Left lung (tissue), 14 donors: ENCODE data around the gene MYO7A. TPM values are rescaled to one million over a fixed set of nuclear protein-coding genes. Genes with fewer than 3 reads are reported as not detected.

ENCODE experiments used
- ATAC-seq: fragments of 200-7000 bp; cut with Tn5 transposase; one replicate; pipeline ENCODE4 v1.9.1; 2020; ENCODE audit warnings: moderate library complexity
- DNase-seq, 4 donors: peaks; one replicate each; pipeline ENCODE4 v3.0.0-alpha.2; 2013 to 2020
- H3K27ac ChIP-seq, 2 donors: fragments of 200-600 bp; sonication (generic) in 1 of 2; one replicate each; pipeline versions ENCODE4 v1.5.0 to v1.8.0; 2020 to 2021
- H3K27me3 ChIP-seq, 2 donors: fragments of 200-600 bp; sonication (generic) in 1 of 2; one replicate each; pipeline versions ENCODE4 v1.5.0 to v1.8.0; 2020 to 2021
- H3K36me3 ChIP-seq, 2 donors: fragments of 200-600 bp; sonication (generic) in 1 of 2; one replicate each; pipeline versions ENCODE4 v1.5.0 to v1.8.0; 2020 to 2021
- H3K4me1 ChIP-seq, 2 donors: fragments of 200-600 bp; one replicate each; pipeline ENCODE4 v1.8.0; 2021
- H3K4me3 ChIP-seq, 2 donors: fragments of 200-600 bp; sonication (generic) in 1 of 2; one replicate each; pipeline versions ENCODE4 v1.5.0 to v1.8.0; 2020 to 2021; ENCODE audit warnings: mild to moderate bottlenecking in 1 of 2
- H3K9me3 ChIP-seq, 2 donors: fragments of 200-600 bp; sonication (generic) in 1 of 2; one replicate each; pipeline versions ENCODE4 v1.5.0 to v1.8.0; 2020 to 2021
- CTCF ChIP-seq, 2 donors: fragments of 200-600 bp; sonication (generic) in 1 of 2; IDR thresholded peaks; one replicate each; pipeline versions ENCODE4 v1.5.0 to v1.8.0; 2021; ENCODE audit warnings: antibody characterized with exemption in 2 of 2
- intact Hi-C, 2 donors: fragments of 100-400 bp; cut with DNase I; formaldehyde crosslinking; loops; one replicate each; pipeline versions ENCODE4 v1.11.2 to v1.14.2; 2022
- long read RNA-seq, 12 donors: library from polyadenylated mRNA in 2 of 12; unstranded in 2 of 12; transcript quantifications; one replicate each; pipeline ENCODE4 v2.0.0 and lab custom pipeline, GENCODE V29; 2019 to 2026
- polyA plus RNA-seq, 6 donors: library from polyadenylated mRNA; unstranded; fragments of 120-200 nt; gene quantifications; one replicate each; pipeline ENCODE4 v1.2.1, GENCODE V29; 2013; ENCODE audit not compliant: insufficient read length in 6 of 6
- total RNA-seq, 2 donors: library from RNA; stranded (reverse); fragmentation: NEBNext Ultra II Directional; extraction: Animal tissue kit (Norgen Biotek cat#: 25700); gene quantifications; one replicate each; pipeline ENCODE4 v1.2.1, GENCODE V29; 2021
- donor health status: DM: no; HTN: yes; CAD: no.
- donor health status: DM: no; HTN: no; CAD: no.

The MYO7A gene
- total RNA-seq (10 to 100 TPM in 1 of 2 donors, 1 to 10 TPM in 1; 4.8 to 13.5 TPM), polyA plus RNA-seq (1 to 10 TPM; 5.2 to 6.5 (median 5.8) TPM)
- long read RNA-seq, donor 1, result 0 reads
- long read RNA-seq, donor 2, result 0 reads
- long read RNA-seq, donor 3, result 0 reads
- long read RNA-seq, donor 4, result 0 reads
- long read RNA-seq, donor 5, result 0 reads
- long read RNA-seq, donor 6, result 0 reads
- long read RNA-seq, donor 7, result 0 reads
- long read RNA-seq, donor 8, result 0 reads
- long read RNA-seq, donor 9, result 0 reads
- long read RNA-seq, donor 10, partial matches to known transcripts, result 4 of 4 reads
- long read RNA-seq, donor 10, other reads (novel, unspliced or antisense), result 0 of 4 reads
- long read RNA-seq, donor 11, result 0 reads
- long read RNA-seq, donor 12, result 0 reads

GRCh38 chr11:77127920-77128691 is at the start of gene MYO7A:
TSS of gene MYO7A (plus strand) at chr11:77128246. CDS start at chr11:77130635, 2,389 bp downstream.
- Histone ChIP-seq H3K27me3 (peaks cover 0 to 28% of the 10 kb centered on the region in 2 donors), H3K36me3 (no peaks in the 10 kb centered on the region), H3K4me3 (peak within 1 kb of the TSS; percentile 9 to 19), H3K4me1 (peaks cover 16% of the 10 kb centered on the region in 2 donors), H3K27ac (no peak within 1 kb of the TSS), H3K9me3 (no peaks in the 10 kb centered on the region)
- DNase-seq (peak in 3 of 4 donors; percentile 64 to 82 (median 76)), ATAC-seq (peak; percentile 81)
- intact Hi-C loops, result loop anchor here in 1 of 2 donors (5.0 kb wide), 1 partner anchor 59 kb away; no protein-coding TSS in a partner anchor
- no peak for TF ChIP-seq CTCF (IDR thresholded peaks at IDR 0.05)

- intact Hi-C loops, result no loop called here
- no peak for ATAC-seq
Observed at GRCh38 chr11:77079666-77080065, 48.4 kb upstream of the MYO7A start.

GRCh38 chr11:77080643-77081210 is 47.3 kb upstream of the MYO7A start:
- no peak overlapping the region for H3K4me3 ChIP-seq
- H3K27ac ChIP-seq, result no peak overlapping the region
- DNase-seq, result peak in 1 of 4 donors; percentile 21
- H3K27me3 ChIP-seq, result no peaks in the 10 kb centered on the region
- no peak for ATAC-seq
- H3K36me3 ChIP-seq, result no peaks in the 10 kb centered on the region
- no peak for TF ChIP-seq CTCF (IDR thresholded peaks at IDR 0.05)
- intact Hi-C loops, result no loop called here
- no peaks in the 10 kb centered on the region for H3K9me3 ChIP-seq
- peaks cover 5 to 13% of the 10 kb centered on the region in 2 donors for H3K4me1 ChIP-seq

More at GRCh38 chr11:77079666-77080065, 48.4 kb upstream of the MYO7A start:
- Histone ChIP-seq H3K4me3 (no peak overlapping the region), H3K4me1 (peaks cover 5 to 16% of the 10 kb centered on the region in 2 donors), H3K36me3 (no peaks in the 10 kb centered on the region), H3K9me3 (no peaks in the 10 kb centered on the region), H3K27ac (no peak overlapping the region), H3K27me3 (no peaks in the 10 kb centered on the region)
- no peak for TF ChIP-seq CTCF (IDR thresholded peaks at IDR 0.05)
- no peak for DNase-seq

- Histone ChIP-seq H3K27ac (no peak overlapping the region), H3K36me3 (no peaks in the 10 kb centered on the region), H3K9me3 (no peaks in the 10 kb centered on the region), H3K27me3 (no peaks in the 10 kb centered on the region), H3K4me1 (peaks cover 5 to 13% of the 10 kb centered on the region in 2 donors), H3K4me3 (no peak overlapping the region)
- ATAC-seq (no peak), DNase-seq (peak in 1 of 4 donors; percentile 22)
- intact Hi-C loops, result no loop called here
- no peak for TF ChIP-seq CTCF (IDR thresholded peaks at IDR 0.05)
Observed at GRCh38 chr11:77081381-77081851, 46.6 kb upstream of the MYO7A start.
